Stimulated activated CD8-positive, alpha-beta memory T cell treated with anti-CD3 and anti-CD28 coated beads, Interleukin-15, amount 100 ng/mL, for 4 hours (primary cell): Measurements from ENCODE around the gene COG7.
"Not testable (repeated sequence)": the region's sequence is repeated elsewhere in the genome, so short reads cannot be mapped to it uniquely, and the experiment has no call there.

Experiments
- DNase-seq, 2 donors: peaks; one replicate each; pipeline ENCODE4 v3.0.0-alpha.2; 2020; ENCODE audit warnings: low read depth in 2 of 2

Gene COG7

DNA sequence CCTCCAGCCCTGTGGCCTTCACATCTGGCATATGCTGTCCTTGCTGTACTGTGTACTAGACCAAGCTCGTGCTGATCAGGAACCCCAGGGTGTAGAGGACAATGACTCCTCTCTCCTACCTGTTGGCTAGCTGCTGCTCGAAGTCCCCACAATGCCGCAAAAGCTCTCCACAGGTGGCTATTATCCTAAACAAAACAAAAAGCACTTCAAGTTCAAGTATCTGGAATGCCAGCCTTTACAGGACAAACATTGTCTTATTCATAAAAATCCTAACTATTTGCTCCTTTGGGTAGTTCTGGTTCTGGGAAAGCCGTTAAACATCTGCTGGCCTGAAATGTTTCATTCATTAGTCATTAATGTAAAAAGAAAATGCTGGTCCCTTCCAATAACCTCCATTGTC is 42.8 kb downstream of the COG7 start:
- no peak for DNase-seq

DNA sequence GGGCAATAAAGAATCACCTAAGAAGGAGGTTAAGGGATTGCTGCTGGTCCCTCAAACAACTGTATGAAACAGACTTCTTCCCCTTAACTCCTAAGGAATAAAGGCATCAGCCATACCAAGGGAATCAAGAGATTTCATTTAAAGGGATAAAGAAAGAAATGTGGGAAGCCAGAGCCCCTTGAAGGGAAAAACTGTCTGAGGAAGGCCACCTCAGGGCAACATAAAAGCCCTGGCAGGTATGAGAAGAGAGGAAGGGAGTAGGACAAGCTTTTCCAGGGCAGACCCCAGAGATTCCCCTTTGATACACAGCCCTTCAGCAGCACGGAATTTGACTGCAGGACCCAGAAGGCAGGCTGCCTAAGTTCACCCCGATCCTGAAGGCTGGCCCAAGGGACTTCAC is 43.5 kb downstream of the COG7 start:
- no peak for DNase-seq

DNA sequence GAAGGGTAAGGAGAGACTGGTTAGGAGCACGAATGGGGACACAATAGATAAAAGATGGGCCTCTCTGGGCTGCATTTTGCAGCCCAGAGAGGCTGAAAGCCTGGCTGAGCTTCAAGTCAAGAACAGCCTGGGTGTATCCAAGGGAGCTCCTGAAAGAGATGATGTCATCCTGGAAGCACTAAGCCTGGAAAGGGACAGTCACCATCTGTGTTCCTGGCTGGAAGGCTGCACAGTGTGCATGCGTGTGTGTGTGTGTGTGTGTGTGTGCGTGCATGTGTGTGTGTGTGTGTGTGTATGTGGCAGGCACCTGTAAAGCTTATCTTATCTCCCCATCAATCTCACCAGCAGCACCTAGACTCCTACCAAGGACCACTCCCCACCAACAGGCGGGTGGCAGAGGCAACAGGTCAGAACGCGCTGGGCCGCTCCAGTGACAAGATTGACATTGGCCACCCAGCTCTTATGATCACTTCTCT is 44.1 kb downstream of the COG7 start:
- no peak for DNase-seq

DNA sequence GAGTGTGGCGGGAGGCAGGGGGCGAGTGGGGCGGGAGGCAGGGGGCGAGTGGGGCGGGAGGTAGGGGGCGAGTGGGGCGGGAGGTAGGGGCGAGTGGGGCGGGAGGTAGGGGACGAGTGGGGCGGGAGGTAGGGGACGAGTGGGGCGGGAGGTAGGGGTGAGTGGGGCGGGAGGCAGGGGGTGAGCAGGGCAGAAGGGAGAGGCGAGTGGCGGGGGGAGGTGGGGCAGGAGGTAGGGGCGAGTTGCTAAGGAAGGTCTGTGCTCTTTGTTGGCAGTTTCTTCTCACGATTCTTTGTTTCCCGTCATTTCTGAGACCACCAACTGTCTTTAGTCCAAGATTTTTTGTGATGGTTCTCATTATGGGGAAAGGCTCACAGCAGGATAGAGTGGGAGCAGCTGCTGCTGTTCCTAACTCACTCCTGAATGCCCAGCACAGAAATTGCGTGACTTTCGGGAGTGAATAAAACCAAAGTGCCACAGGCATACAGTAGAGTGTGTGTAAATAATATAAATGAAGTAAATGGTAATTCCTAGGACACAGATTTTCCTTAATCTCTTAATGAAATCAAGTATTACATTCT is 44.7 kb downstream of the COG7 start:
- no peak for DNase-seq

DNA sequence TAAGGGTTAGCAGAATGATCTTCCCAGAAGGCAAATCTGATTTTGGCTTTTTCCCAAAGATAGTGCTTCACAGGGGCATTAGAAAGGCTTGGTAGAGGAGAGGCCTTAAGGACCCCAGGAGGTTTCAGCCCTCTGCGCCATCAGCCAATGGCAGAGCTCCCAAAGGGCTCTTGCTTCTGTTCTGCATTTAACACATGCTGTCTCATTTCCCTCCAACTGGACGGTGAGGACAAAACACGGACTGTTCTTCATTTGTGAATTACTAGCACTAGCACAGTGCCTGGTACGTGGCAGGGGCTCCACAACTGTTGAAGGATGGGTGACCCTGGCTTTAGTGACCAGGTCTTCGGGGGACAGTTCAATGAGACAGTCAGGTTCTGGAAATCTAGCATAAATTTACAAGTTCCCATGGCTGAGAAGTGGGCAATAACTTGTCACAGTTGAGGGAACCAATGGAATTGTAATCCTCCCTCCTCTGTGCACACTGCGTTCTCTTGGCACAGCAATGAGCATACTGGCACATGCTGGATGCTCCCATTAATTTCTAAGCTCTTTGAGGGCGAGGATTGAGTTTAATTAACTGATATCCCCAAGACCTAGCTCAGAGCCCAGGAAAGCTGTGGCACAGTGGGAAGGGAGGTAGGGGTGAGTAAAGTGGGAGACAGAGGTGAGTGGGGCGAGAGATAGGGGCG is 45.4 kb downstream of the COG7 start:
- no peak for DNase-seq

DNA sequence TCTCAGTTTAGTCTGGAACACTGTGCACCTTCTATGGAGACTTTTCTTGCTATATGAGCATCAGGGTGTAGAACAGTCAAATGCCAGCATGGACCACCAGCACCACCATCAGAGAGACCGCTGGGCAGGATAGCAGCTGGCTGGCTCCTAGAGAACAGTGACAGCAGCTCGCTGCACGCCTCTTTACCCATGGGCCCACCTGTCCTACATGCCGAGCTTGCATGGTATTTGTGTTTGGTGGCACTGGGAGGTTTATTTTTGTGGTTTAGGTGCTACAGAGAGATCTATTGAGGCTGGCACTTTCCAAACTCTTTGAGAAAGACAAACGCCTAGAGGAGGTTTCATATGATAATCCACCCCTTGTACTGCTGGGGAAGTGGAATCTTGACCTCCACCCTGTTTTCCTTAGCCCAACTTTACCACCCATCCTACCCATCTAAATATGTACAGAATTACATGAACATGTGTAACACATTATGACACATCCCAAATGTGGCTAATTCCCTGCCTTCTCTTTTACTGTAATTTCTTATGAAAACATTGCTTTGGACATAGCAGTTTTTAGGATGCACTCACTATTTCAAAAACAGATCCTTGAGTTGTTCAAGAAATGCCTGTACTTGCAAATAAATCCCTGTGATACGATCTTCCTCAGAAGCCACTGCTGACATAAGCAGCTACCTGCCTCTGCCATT is 46.3 kb downstream of the COG7 start:
- DNase-seq = no peak

DNA sequence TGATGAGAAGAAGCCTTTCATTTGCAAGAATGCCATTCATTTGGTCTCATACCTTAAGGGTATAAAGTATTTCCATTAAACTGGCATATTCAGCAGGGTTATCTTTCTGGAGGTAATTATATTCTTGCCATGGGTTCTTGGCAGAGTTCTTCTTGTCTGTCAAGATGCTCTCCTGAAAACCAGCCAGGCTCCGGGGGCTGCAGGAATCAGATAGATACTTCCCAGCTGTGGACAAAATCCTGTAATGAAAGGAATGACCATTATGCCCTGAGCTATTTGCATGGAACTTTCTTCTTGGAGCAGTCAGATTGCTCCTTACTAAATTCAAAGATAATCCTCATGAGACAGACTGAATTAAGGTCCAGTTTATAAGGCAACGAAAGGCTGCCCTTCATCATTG is 47.0 kb downstream of the COG7 start:
- no peak for DNase-seq

DNA sequence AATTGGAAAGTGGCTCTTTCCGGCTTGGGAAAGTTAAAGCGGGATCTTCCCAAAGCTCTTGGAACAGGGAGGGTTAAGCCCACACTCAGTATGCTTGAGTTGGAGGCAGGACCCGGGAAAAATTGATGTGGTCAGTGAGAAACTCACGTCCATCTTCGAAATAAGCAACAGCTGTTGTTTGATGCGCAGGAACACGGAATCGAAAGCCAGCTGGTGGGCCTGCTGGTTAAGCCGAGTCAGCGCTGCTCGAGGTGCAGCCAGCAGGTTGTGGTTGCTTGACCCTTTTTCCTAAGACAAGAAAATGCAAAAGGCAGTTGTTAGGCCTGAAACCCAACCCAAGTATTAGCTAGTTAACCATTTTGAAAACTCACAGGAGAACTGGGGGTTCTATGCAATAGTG is 49.4 kb downstream of the COG7 start:
- DNase-seq = no peak

DNA sequence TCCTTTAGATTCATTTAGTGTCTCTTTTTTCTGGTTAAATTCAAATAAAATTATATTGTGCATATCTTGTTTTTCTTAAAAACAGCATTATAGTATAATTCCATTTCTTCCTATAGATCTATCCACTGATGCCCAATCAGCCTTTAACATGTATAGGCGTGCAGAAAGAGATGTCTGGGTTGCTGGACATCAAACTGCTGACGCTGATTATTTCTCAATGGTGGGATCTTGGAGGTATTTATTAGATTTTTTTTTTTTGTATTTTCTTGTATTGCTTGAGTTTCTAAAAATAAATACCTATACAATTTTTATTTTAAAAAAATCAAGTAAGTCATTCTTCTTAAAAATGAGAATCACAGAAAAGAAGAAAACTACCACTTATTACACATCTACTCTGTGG is 50.9 kb downstream of the COG7 start:
- DNase-seq = no peak

DNA sequence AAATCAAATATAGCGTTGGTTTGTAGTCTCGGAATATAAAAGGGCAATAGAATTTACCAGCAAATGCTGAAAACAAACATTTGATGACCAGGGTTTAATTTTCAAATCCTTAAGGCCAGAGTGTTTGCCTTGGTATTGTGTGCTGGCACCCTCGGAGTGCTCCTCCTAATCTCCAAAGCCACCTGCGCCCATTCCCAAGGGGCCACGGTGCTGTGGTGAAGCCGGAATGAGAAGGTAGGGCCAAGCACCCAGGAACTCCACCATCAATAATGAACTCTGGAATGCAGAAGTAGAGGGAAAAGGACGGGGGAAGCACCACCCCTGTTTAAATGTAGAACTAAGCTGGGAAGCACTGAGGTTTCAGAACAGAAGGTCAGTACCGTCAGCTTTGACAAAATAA is 51.9 kb downstream of the COG7 start:
- no peak for DNase-seq

DNA sequence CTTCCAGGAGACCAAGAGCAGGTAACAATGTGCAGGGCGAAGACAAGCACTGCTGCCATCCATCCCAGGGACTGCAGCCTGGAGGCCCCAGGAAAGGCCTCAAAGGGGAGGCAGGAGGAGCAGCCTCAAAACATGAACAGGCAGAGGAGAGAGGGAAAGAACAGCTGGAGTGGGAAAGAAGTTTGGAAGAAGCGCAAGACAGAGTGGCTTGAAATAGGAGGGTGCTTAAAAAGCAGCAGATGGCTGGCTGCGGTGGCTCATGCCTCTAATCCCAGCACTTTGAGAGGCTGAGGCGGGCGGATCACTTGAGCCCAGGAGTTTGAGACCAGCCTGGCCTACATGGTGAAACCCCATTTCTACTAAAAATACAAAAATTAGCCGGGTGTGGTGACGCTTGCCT is 52.5 kb downstream of the COG7 start:
- DNase-seq = not testable (repeated sequence)

DNA sequence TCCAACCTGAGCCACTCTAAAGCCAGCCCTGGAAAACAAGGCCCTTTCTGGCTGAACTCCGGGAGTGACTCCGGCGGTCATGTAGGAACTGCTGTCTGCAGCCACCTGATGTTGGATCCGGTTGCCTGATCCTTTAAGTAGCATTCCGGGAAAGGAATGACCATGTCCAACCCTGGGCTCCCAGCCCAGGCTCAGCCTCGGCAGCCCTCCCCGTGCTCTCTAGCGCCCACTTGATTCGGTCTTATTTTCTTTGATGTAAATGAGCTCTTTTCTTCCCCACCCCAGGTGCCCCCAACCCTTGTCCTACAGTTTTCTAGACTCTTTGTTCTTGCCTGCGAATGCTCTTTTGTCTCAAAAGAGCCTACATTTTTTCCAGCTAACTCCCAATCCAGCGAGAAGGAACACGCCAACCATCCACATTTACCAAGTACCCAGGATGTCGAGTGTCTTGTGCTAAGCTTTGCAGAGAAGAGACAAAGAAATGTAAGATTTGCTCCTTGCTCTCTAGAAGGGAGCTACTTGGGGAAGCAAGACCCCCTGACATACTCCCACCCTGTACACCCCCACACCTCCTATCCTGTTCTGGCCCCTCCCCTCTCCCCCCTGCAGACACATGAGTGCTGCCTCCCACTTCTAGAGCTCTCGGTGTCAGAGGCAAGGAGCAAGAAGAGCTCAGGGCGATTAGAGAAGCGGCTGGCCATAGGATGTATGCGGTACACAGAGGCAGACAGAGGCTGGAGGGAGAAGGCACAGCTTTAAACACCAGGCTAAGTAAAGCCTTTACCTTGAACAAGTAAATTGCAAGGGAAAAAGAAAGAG is 53.8 kb downstream of the COG7 start:
- no peak for DNase-seq

DNA sequence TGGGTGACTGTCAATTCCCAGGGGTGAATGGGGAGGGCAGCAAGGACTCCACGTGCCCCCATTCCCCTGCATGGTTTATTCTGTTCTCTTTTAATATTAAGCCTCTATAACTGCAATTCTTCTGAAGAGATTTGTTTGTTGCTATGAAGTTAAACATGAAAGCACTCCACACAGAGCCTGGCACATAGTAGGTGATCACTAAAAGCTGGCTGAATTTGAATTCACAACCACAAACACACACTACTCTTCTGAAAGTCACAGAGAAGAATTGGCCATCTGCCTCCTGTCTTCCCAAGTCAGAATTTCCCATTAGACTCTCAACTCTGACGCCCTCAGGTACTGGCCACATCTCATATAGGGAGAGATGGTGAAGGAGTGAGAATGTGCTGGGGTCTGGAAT is 55.5 kb downstream of the COG7 start:
- no peak for DNase-seq

DNA sequence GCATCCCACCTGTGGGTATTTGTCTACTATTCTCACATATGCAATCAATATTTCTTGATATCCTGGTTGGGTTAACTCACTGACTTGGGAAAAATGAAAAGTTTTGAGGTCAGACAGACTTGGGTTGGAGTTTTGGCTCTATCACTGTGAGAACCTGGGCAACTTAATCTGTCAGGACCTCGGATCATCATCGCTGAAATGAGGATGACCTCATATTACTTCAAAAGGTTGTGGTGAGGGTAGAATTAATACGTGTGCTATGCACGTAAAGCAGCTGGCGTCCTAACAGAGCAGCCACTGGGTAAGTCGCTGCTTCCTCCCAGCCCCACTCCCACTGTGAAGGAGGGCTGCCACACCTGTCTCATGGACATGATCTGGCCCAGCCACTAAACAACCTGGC is 57.3 kb downstream of the COG7 start:
- no peak for DNase-seq

DNA sequence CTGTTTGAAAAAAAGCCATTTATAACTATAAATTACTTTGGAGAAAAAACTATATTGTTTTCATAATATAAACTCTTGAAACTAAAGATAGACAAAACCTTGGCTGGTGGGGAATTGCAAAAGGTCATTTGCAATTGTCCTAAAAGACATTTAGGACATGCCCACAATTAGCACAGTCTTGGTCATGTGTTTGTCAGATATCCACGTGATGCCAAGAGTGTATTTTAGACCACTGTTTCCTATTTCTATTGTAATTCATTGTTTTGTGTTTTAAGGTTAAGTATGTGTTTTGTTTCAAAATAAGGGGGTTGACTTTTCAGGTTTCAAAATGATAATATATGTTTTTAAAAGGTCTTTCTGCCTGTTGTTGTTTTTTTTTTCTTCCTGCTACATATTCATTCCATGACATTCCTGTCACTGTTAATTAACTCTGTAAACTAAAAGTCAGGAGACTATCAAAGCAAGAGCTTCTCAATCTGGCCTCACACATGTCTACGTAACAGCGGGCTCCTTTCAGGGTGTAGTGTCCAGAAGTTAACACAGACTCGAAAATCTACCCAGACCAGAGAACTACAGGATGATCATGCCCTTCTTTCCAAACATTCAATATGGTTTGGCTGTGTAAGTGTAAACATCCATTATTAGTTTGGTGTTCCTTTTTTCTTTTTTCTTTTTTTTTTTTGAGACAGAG is 58.7 kb downstream of the COG7 start:
- no peak for DNase-seq

DNA sequence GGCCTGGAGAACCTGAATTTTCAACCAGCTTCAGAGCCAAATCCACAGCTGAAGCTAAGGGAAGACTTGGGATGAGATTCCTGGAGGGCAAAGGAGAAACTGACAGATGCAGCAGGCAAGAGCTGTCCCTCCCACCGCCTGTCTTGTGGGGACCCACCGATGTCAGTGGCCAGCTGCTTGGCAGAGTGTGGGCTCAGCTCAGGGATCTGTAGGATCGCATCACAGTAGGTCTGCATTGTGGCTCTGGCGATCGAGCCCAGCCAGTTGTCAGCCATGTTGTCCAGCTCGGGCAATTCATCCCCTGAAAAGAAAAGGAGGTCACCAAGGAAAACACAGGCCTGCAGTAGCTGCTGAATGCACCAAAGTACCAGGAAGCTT is 60.8 kb downstream of the COG7 start:
- no peak for DNase-seq

DNA sequence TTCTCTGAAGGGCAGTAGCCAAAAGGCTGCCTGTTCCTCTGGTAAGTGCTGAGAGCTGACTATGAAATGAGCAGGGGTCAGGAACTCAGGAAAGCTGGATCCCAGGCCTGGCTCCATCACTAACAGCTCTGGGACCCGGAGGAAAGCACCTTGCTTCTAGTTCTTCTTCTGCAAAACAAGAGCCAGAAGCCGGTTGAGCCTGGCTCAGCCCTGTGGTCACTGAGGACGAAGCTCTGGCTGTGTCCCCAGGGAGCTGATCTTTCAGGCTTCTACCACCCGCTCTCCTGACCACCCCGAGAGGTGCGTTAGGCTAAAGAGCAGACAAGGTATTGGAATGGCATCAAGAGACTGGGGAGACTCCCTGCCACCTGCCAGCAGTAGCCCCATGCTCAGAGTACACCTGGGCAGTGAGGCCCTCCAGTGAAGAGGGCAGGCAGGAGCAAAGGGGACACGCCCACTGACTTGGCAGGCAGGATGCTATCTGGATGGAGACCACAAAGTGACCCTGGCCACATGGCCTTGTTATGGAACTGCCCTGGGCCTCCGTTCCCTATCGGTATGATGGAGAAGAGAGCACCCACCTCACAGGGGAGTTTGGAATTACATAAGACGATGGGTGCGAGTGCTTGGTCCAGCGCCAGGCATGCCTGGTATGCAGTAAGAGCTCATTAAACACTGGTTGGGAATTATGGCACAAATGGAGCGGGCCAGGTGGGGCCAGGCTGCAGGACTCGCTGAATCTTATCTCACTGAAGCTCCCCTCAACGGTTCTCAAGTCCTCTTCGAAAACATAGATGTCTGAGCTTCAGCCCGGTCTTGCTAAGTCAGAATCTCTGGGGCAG is 61.4 kb downstream of the COG7 start:
- DNase-seq = no peak

DNA sequence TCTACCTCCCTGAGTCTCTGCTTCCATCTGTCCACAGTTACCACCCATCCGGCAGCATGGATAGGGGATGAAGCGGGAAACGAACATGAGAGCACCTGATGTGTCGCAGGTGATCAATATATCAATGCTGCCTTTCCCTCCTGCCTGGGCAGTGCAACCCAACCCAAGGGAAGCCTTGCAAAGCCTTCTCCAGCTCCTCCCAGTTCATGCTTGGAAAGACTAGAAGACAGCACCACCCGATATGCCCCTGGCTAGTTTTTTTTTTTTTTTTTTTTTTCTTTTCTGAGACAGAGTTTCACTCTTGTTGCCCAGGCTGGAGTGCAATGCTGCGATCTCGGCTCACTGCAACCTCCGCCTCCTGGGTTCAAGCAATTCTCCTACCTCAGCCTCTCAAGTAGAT is 63.1 kb downstream of the COG7 start:
- DNase-seq = not testable (repeated sequence)

DNA sequence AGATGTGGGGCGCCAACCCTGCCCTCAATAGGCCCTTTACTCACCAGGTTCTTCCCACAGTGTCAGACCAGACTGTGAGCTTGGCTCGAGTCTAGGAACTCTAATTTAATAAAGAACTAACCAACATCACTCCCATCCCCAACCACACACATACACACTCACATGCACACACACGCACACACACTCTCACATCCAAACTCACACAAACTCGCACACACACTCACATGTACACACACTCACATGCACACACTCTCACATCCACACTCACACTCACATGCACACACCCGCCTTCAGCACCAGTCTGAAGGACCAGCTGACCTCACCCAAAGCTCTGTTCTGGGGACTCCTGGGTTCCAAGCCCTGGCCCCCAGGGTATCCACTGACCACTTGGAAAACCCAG is 63.8 kb downstream of the COG7 start:
- DNase-seq = no peak

DNA sequence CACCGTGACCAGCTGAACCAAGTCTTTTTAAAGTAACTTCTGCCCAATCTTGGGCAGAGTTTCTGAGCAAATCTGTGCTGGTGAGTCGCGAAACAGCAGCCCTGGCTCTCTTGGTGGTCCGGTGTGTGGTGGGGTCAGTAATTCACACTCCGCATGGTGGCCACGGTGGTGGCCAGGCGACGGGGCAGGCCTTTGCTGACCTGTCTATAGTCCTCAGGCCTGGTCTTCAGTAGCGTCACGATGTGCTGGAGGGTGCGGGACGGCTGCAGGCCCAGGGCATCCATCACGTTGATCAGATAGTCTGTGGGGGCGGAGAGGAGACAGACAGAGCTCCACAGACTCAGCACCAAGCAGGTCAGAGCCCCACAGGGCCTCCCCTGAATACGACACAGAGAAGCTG is 64.2 kb downstream of the COG7 start:
- DNase-seq = no peak

DNA sequence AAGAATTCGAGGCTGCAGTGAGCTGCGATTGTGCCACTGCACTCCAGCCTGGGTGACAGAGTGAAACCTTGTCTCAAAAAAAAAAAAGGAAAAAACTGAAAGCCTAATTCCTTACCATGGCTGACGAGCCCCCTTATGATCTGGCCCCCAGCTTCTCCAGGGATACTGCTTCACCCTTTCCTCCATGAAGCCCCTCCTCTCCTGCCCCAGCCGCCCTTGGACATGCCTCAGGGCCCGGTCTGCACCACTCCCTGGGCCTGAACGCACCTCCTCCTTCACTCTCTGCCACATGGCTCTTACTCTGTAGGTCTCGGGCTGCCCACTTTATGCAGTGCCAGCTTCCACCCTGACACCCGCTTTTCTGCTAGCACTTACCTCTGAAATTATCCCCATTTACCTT is 65.3 kb downstream of the COG7 start:
- no peak for DNase-seq
